Kidney capillary endothelial cell (primary cell): Measurements from ENCODE around the gene STK35.
A peak's percentile ranks its signal among the peaks of the same experiment; 100 is the strongest.
"Not testable (repeated sequence)": the region's sequence is repeated elsewhere in the genome, so short reads cannot be mapped to it uniquely, and the experiment has no call there.

Experiments used
- DNase-seq: peaks from one replicate; pipeline ENCODE4 v3.0.0-alpha.2; 2018; ENCODE audit warnings: low spot score

The STK35 gene

DNA sequence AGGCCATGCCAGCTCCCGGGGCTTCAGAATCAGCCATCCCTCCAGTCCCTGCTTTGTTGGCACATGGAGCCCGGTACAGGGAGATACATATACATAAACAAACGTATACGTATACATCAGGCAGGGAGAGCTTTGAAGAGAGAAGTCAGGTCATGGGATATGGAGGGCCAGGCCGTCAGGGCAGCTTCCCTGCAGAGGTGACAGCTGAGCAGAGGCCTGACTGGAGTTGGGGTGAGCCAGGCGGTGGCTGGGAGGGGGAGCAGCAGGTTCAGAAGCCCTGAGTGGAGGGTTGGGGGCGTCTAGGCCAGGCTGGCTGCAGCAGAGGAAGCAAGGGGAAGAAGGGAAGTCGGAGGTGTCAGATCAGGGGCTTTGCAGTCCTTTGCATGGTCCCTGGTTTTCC is 61.7 kb downstream of the STK35 start:
- no peak for DNase-seq

GRCh38 chr20:2163757-2164156 is 62.1 kb downstream of the STK35 start:
- no peak for DNase-seq

DNA sequence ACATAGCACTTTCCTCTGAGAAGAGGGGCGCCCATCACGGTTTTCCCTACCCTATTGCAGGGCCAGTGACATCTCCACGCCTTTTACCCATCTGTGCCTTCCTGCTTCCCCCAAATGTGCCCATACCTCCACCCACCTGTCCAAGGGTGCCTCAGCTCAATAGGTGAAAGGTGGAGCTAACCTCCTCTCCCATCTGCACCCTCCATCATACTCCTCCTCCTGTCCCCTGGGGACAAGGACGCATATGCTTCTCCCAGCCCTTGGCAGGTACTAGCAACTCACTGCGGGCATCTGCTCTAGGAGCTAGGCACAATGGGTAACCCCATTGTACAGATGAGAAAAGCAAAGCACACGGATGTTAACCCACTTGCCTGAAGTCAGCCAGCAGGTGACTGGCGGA is 62.8 kb downstream of the STK35 start:
- DNase-seq = no peak

GRCh38 chr20:2164966-2165365 is 63.3 kb downstream of the STK35 start:
- DNase-seq = no peak

- no peak for DNase-seq
Observed at GRCh38 chr20:2165871-2166270, 64.2 kb downstream of the STK35 start.

DNA sequence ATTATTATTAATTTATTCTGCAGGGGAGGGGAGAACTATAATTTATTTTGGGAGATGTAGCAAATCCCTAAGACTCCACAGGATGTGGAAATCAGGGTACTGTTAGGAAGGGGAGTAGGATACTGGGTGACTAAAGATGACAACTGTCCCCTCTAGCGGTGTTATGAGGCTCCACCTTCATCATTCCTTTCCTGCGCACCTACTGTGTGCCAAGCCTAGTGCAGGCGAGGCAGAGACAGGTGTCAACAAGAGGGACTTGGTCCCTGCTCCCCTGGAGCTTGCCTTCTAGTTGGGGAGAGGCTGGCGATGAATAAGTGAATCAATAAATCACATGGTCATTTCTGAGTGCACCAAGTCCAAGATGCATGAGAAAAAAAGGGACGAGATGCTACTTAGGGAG is 65.5 kb downstream of the STK35 start:
- DNase-seq = no peak

GRCh38 chr20:2168946-2169345 is 67.3 kb downstream of the STK35 start:
- DNase-seq = no peak

- no peak for DNase-seq
Observed at GRCh38 chr20:2169456-2170088, 67.9 kb downstream of the STK35 start.

DNA sequence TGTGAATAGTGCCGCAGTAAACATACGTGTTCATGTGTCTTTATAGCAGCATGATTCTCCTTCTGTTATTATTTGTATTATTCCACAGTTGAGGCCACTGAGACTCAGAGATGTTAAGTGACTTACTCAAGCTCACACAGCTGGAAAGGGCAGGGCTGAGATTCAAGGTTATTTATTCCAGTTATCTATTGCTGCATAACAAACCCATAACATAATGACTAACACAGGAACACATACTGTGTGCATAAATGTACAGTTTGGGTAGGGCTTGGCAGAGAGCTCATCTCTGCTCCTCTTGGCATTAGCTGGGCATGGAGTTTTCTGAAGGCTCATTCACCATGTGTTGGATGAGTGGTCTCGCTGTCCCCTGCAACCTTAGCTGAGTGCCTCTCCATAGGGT is 68.8 kb downstream of the STK35 start:
- no peak for DNase-seq

DNA sequence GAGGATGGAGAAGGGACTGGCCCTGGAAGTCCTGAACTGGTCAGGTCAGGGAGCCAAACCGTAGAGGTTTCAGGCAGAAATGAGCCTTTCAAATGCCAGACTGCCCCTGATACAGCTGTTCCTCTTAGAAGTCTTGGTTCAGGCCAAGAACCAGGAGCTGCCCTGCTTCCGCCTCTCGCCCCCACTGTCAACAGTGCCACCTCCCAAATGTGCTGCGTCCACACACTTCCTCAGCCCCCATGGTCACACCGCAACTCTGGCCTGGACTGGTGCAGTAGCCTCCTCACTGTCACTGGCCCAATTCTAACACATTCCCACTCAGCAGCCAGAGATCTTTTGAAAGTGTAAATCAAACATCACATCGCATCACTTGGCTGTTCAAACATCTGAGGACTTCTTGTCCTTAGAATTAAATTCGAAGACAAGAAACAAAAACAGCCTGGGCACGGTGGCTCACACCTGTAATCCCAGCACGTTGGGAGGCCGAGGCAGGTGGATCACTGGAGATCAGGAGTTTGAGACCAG is 69.7 kb downstream of the STK35 start:
- no peak for DNase-seq

DNA sequence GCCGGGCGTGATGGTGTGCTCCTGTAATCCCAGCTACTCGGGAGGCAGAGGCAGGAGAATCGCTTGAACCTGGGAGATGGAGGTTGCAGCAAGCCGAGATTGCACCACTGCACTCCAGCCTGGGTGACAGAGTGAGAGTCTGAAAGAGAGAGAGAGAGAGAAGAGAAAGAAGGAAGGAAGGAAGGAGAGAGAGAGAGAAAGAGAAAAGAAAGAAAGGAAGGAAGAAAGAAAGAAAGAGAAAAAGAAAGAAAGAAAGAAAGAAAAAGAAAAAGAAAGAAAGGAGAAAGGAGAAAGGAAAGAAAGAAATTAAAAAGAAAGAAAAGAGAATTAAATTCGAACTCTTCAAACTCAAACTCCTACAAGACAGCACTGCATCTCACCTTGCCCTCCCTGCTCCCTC is 70.2 kb downstream of the STK35 start:
- not testable (repeated sequence) for DNase-seq

- DNase-seq = peak; percentile 63
Observed at GRCh38 chr20:2172305-2173175, 70.9 kb downstream of the STK35 start.

DNA sequence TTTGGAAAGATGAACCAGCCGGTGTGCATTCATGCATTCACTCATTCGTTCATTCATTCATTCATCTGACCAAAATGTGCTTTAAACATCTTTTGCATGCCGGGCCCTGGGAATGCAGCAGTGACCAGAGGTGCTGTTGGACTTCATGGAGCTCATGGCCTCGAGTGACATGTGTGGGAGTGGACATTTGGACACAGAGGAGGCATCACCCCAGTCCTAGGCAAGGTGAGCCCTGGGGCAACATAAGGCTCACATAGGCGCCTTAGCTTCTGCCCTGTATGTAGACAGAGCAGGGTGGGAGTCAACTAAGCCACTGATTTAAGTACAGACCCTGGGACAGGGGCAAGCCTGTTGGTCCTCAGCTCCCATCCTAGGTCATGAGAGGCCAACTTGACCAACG is 71.6 kb downstream of the STK35 start:
- no peak for DNase-seq

GRCh38 chr20:2174067-2174466 is 72.4 kb downstream of the STK35 start:
- DNase-seq = no peak

DNA sequence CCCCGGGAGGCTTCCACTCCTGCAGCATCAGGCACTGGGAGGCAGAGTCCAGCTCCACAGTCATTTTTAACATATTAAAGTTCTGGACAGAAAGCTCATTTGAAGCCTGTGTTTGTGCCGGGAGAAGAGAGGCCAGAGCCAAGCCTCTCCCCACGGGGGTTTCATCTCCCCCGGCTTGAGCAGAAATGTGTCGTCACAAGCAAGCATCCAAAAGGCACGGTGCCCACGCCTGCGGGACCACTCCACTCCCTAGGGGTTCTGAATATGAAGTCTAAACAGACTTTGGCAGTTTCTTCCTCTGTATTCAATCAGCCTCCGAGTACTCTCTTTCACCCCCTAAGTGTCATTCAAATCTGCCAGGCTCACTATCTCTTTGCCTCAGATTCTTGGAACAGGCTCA is 75.3 kb downstream of the STK35 start:
- no peak for DNase-seq

GRCh38 chr20:2178318-2179232 is 76.9 kb downstream of the STK35 start:
- DNase-seq = no peak

GRCh38 chr20:2179233-2179580 is 77.6 kb downstream of the STK35 start:
- DNase-seq = no peak

GRCh38 chr20:2179949-2180348 is 78.3 kb downstream of the STK35 start:
- no peak for DNase-seq

DNA sequence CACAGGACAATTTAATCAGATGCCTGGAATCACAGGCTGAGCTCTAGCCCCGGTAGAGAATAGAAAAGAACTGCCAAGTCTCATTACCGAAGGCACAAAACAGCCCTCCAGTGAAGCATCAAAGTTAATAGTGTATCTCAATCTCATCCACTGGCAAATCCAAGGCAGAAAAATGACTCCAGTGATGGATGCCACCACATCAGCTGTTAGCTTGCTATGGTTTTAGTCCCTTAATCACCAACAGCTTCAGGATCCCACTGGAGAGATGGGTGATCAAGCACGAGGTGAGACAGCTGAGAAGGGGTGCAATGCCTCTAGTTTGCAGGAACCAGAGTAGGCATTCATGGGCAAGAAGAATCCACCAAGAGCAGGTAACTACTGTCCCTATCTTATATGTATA is 81.8 kb downstream of the STK35 start:
- no peak for DNase-seq

- not testable (repeated sequence) for DNase-seq
Observed at GRCh38 chr20:2184933-2185332, 83.3 kb downstream of the STK35 start.

GRCh38 chr20:2195614-2196013 is 94.0 kb downstream of the STK35 start:
- no peak for DNase-seq

DNA sequence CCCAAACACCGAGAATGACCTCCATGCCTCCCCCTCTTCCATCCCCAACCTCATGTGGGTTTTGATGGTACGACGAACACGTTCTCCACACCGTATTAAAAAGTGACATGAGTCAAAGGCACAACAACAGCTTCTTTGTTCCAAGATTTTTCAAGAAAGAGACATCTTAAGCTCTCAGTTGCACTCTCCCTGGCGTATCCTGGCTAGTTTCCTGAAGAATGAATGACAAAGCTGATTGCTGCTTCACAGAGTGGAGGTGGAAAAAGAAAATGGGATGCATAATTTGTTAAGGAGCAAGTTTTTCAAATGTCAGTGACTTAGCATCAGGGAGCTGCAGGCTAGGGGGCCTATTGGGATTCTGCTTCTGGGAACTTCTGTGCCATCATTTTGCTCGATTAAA is 95.5 kb downstream of the STK35 start:
- DNase-seq = no peak
